GM12878 (cell line): ENCODE results near the gene LRRFIP2. TPM values are rescaled to one million over a fixed set of nuclear protein-coding genes. Genes with fewer than 3 reads are reported as not detected.

ENCODE experiments used
- ATAC-seq: fragments of 200-7000 bp; cut with Tn5 transposase; 3 replicates; pipeline ENCODE4 v1.9.1; 2020; ENCODE audit warnings: mild to moderate bottlenecking, moderate library complexity
- BruUV-seq: library from RNA; stranded (reverse); fragments of 400-500 nt; replicated peaks from 2 replicates; lab custom pipeline; 2021; lab: Mats Ljungman, UMichigan
- CTCF ChIA-PET: fragments of 300-600 bp; sonication (Branson Sonifier 250); formaldehyde crosslinking; extraction: SDS; loops from one replicate; lab custom pipeline; 2021; ENCODE audit warnings: inconsistent platforms; lab: Yijun Ruan, JAX
- POLR2A ChIA-PET: fragments of 350-600 bp; formaldehyde crosslinking; extraction: SDS; loops from one replicate; lab custom pipeline; 2021; ENCODE audit warnings: inconsistent platforms; lab: Charles Lee
- RAD21 ChIA-PET: fragments of 300-600 bp; sonication (Branson Sonifier 250); formaldehyde crosslinking; loops from one replicate; lab custom pipeline; 2023; ENCODE audit warnings: antibody characterized with exemption; ENCODE audit not compliant: unreplicated experiment; lab: Charles Lee
- SMC1A ChIA-PET: fragments of 300-600 bp; sonication (Branson Sonifier 250); formaldehyde crosslinking; loops from one replicate; lab custom pipeline; 2023; ENCODE audit not compliant: unreplicated experiment, uncharacterized antibody; lab: Charles Lee
- DNase-seq: peaks from one replicate; pipeline ENCODE4 v3.0.0-alpha.2; 2011; ENCODE audit warnings: low read depth, low spot score
- FAIRE-seq: peaks from 3 replicates; lab custom pipeline; 2011; peaks lifted over from hg19 to GRCh38; lab: Jason Lieb, UNC
- H2AFZ ChIP-seq: 2 replicates; pipeline ENCODE4 v1.6.0; 2011; ENCODE audit warnings: low read depth, low read length, control low read depth; ENCODE audit not compliant: control insufficient read depth
- H3K27ac ChIP-seq: 2 replicates; pipeline ENCODE4 v1.5.1; 2011; ENCODE audit warnings: control low read depth; ENCODE audit not compliant: control insufficient read depth, insufficient read depth
- H3K27me3 ChIP-seq, 2 experiments: replicated peaks in 1 of 2; 2 replicates each; pipeline versions ENCODE4 v1.6.0 to v1.6.1; 2011; ENCODE audit warnings: low read length in 1 of 2; ENCODE audit not compliant: control insufficient read depth in 2 of 2, insufficient read depth in 2 of 2
- H3K36me3 ChIP-seq, 2 experiments: 2 replicates each; pipeline ENCODE4 v1.5.1; 2011; ENCODE audit warnings: low read length in 1 of 2; ENCODE audit not compliant: control insufficient read depth in 2 of 2, insufficient read depth in 2 of 2
- H3K4me1 ChIP-seq: 2 replicates; pipeline ENCODE4 v1.6.1; 2011; ENCODE audit warnings: mild to moderate bottlenecking, low read length, moderate library complexity, mixed read lengths; ENCODE audit not compliant: control insufficient read depth, insufficient read depth
- H3K4me2 ChIP-seq: 2 replicates; pipeline ENCODE4 v1.6.0; 2011; ENCODE audit warnings: control low read depth; ENCODE audit not compliant: control insufficient read depth, insufficient read depth
- H3K4me3 ChIP-seq: fragments of 200-600 bp; sonication (generic); 2 replicates; pipeline ENCODE4 v1.5.1; 2016
- H3K79me2 ChIP-seq: 2 replicates; pipeline ENCODE4 v1.6.0; 2011; ENCODE audit warnings: low read length; ENCODE audit not compliant: control insufficient read depth, insufficient read depth
- H3K9ac ChIP-seq: 2 replicates; pipeline ENCODE4 v1.8.0; 2011; ENCODE audit warnings: low read length, control low read depth, mixed read lengths; ENCODE audit not compliant: control insufficient read depth, insufficient read depth
- H3K9me3 ChIP-seq: replicated peaks from 3 replicates; pipeline ENCODE4 v1.5.1; 2011; ENCODE audit warnings: mild to moderate bottlenecking, low read length; ENCODE audit not compliant: control insufficient read depth, insufficient read depth
- H4K20me1 ChIP-seq: 2 replicates; pipeline ENCODE4 v1.6.0; 2011; ENCODE audit not compliant: control insufficient read depth, insufficient read depth
- BCLAF1 ChIP-seq: fragments of 450-650 bp; IDR thresholded peaks from 2 replicates; pipeline ENCODE4 v1.6.1; 2017; ENCODE audit warnings: antibody characterized with exemption, mild to moderate bottlenecking, moderate library complexity
- DPF2 ChIP-seq: fragments of 450-650 bp; IDR thresholded peaks from 2 replicates; pipeline ENCODE4 v1.6.1; 2017; ENCODE audit warnings: mild to moderate bottlenecking
- IRF3 ChIP-seq: fragments of 450-650 bp; IDR thresholded peaks from 2 replicates; pipeline ENCODE4 v1.6.1; 2014; ENCODE audit warnings: mild to moderate bottlenecking
- IRF4 ChIP-seq: IDR thresholded peaks from 2 replicates; pipeline ENCODE4 v1.6.1; 2011; ENCODE audit warnings: low read depth, low read length
- KDM1A ChIP-seq: fragments of 200-600 bp; sonication (generic); IDR thresholded peaks from 2 replicates; pipeline ENCODE4 v1.6.1; 2016; ENCODE audit warnings: borderline replicate concordance
- MEF2A ChIP-seq: IDR thresholded peaks from 2 replicates; pipeline ENCODE4 v1.6.1; 2011; ENCODE audit warnings: low read depth, mild to moderate bottlenecking, low read length, moderate library complexity; ENCODE audit not compliant: insufficient read depth
- MLLT1 ChIP-seq: fragments of 450-650 bp; IDR thresholded peaks from 2 replicates; pipeline ENCODE4 v1.6.1; 2016; ENCODE audit warnings: mild to moderate bottlenecking
- MTA3 ChIP-seq: IDR thresholded peaks from 2 replicates; pipeline ENCODE4 v1.6.1; 2012; ENCODE audit warnings: low read length, inconsistent platforms, borderline replicate concordance
- PAX5 ChIP-seq: IDR thresholded peaks from 2 replicates; pipeline ENCODE4 v1.6.1; 2011; ENCODE audit warnings: low read depth, low read length, borderline replicate concordance
- SIN3A ChIP-seq: IDR thresholded peaks from 2 replicates; pipeline ENCODE4 v1.6.1; 2012; ENCODE audit warnings: low read depth, low read length, improper control_type of control experiment
- STAT3 ChIP-seq: IDR thresholded peaks from 2 replicates; pipeline ENCODE4 v1.6.1; 2011; ENCODE audit warnings: low read depth, low read length, improper control_type of control experiment
- TARDBP ChIP-seq: IDR thresholded peaks from 2 replicates; pipeline ENCODE4 v1.6.1; 2016; ENCODE audit warnings: borderline replicate concordance
- TBL1XR1 ChIP-seq: IDR thresholded peaks from 2 replicates; pipeline ENCODE4 v1.6.1; 2012; ENCODE audit warnings: low read depth, low read length, improper control_type of control experiment
- TCF12 ChIP-seq: IDR thresholded peaks from 2 replicates; pipeline ENCODE4 v1.6.1; 2011; ENCODE audit warnings: low read depth, mild to moderate bottlenecking, low read length
- YBX1 ChIP-seq: fragments of 450-650 bp; IDR thresholded peaks from 2 replicates; pipeline ENCODE4 v1.6.1; 2016; ENCODE audit warnings: antibody characterized with exemption
- ZBTB11 ChIP-seq: fragments of 450-650 bp; formaldehyde crosslinking; IDR thresholded peaks from 2 replicates; pipeline ENCODE4 v1.5.0; 2022; ENCODE audit warnings: mild to moderate bottlenecking, missing genetic modification characterization
- WGBS: methylation state at CpG from one replicate; pipeline ENCODE4 v1.1.6; 2016; ENCODE audit warnings: low lambda C conversion rate; ENCODE audit not compliant: insufficient replicate concordance, insufficient coverage; ENCODE audit errors: missing lambda C conversion rate; 5-methylcytosine and 5-hydroxymethylcytosine counted together
- in situ Hi-C: fragments of 300-500 bp; cut with MboI; formaldehyde crosslinking; loops from 9 replicates; pipeline ENCODE4 v1.14.3; 2018; ENCODE audit warnings: mixed read lengths
- intact Hi-C: fragments of 100-400 bp; cut with micrococcal nuclease; formaldehyde crosslinking; loops from one replicate; pipeline ENCODE4 v1.14.2; 2022; ENCODE audit not compliant: unreplicated experiment
- polyA plus RNA-seq, 11 experiments: library from polyadenylated mRNA; depleted of rRNA in 4 of 11; unstranded in 6 of 11; stranded (reverse) in 5 of 11; fragments of >200 nt; fragmentation: Nextera tagmentation in 4 of 11; fragmentation: Illumina TruSeq in 1 of 11; extraction: Ambion mirVana in 4 of 11; extraction: Trizol in 1 of 11; gene quantifications; 1 replicate in 1 of 11; 2 replicates in 10 of 11; pipeline versions ENCODE4 v1.2.1 to v1.2.3, GENCODE V29; 2011 to 2016; ENCODE audit warnings: inconsistent platforms in 2 of 11, missing spikeins in 2 of 11, low read depth in 1 of 11
- total RNA-seq, 4 experiments: library from RNA; depleted of rRNA in 3 of 4; stranded (reverse); fragments of >200 nt in 3 of 4; fragmentation: Illumina TruSeq in 1 of 4; extraction: Trizol in 1 of 4; gene quantifications; 2 replicates each; pipeline versions ENCODE4 v1.2.1 to v1.2.3, GENCODE V29; 2013 to 2021

The LRRFIP2 gene
- total and polyA plus RNA-seq, 10 of the 15 experiments (the other 5 are each of a cell fraction or from before 2014, with no cell fraction given) = 9.7 to 46.9 (median 38.1) TPM

- no peak for TF ChIP-seq ZBTB11
- no peak for TF ChIP-seq SIN3A
- no peak for TF ChIP-seq YBX1
- no peak for TF ChIP-seq DPF2
- no peak for TF ChIP-seq TCF12
These were observed 34.8 kb downstream of the LRRFIP2 start (continued) for GRCh38 chr3:37139567-37140052.

GRCh38 chr3:37138816-37139215, 35.6 kb downstream of the LRRFIP2 start:
- no peak for DNase-seq
- TF ChIP-seq MLLT1 (no peak), MTA3 (no peak), TARDBP (no peak), IRF4 (no peak), PAX5 (no peak), STAT3 (no peak), IRF3 (no peak), KDM1A (no peak), BCLAF1 (no peak), DPF2 (no peak), MEF2A (no peak), TBL1XR1 (no peak), TCF12 (no peak)

More at GRCh38 chr3:37138816-37139215, 35.6 kb downstream of the LRRFIP2 start:
- RAD21 ChIA-PET = no interaction called here
- no TSS peak for BruUV-seq
- Histone ChIP-seq H4K20me1 (no peaks in the 10 kb centered on the region), H3K4me2 (no peak overlapping the region), H3K4me1 (peaks cover 23% of the 10 kb centered on the region), H3K9me3 (no peaks in the 10 kb centered on the region), H2AFZ (no peak overlapping the region), H3K27me3 (no peaks in the 10 kb centered on the region), H3K27ac (no peak overlapping the region), H3K79me2 (no peaks in the 10 kb centered on the region), H3K36me3 (no peaks in the 10 kb centered on the region; a peak in 1 of 4 replicates), H3K4me3 (no peak overlapping the region), H3K9ac (no peak overlapping the region)
- intact Hi-C loops = no loop called here
- ATAC-seq (peak; percentile 43), FAIRE-seq (no peak)
- in situ Hi-C loops = no loop called here
- SMC1A ChIA-PET = interaction anchor here (1.5 to 3.4 kb wide), 2 partner anchors 10 to 24 kb away, joined by 6 to 16 read pairs; no protein-coding TSS in a partner anchor
- CTCF ChIA-PET = no interaction called here
- POLR2A ChIA-PET = no interaction called here
- WGBS = 0% methylated on average over 2 of the region's 2 CpGs
